ENCODE measurements around the gene KIF3C.
"Not testable (repeated sequence)": the region's sequence is repeated elsewhere in the genome, so short reads cannot be mapped to it uniquely, and the experiment has no call there.

Gene KIF3C

GRCh38 chr2:25982273-25982967, at the start of gene KIF3C:
Gene KIF3C, minus strand, starts transcription at chr2:25982497. Its CDS starts 580 bp downstream, at chr2:25981917.
- H3K4me3 ChIP-seq (ENCODE audit: low read depth, low read length): peak within 1 kb of the TSS; percentile 75

DNA sequence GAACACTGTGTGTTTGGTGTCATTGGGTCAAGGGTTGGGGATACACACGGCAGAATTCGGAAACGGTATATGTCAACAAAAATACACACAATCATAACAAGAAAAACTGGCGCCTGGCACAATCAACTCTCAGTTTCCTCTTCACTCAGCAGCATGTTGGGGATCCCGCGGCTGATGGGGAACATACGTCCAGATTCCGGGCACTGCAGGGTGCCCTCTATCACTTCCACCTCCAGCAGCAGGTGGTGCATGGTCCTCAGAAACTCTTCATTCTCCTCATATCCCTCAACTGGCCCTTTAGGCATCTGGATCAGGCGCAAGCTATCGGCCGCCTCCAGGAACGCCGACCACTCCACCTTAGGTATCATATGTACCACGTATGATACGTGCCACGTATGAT, 45.8 kb upstream of the KIF3C start:
- H3K4me3 ChIP-seq (ENCODE audit: low read depth, low read length); DNase-seq (ENCODE audit: low read depth): not testable (repeated sequence)

More at GRCh38 chr2:25982273-25982967, at the start of gene KIF3C:
- peak; percentile 20 for DNase-seq (ENCODE audit: low read depth)

GRCh38 chr2:26025509-26025908, 43.2 kb upstream of the KIF3C start:
- no peak for DNase-seq (ENCODE audit: low read depth)
- no peak overlapping the region for H3K4me3 ChIP-seq (ENCODE audit: low read depth, low read length)

GRCh38 chr2:26024260-26024659, 42.0 kb upstream of the KIF3C start:
- DNase-seq (ENCODE audit: low read depth): no peak
- H3K4me3 ChIP-seq (ENCODE audit: low read depth, low read length): no peak overlapping the region

DNA sequence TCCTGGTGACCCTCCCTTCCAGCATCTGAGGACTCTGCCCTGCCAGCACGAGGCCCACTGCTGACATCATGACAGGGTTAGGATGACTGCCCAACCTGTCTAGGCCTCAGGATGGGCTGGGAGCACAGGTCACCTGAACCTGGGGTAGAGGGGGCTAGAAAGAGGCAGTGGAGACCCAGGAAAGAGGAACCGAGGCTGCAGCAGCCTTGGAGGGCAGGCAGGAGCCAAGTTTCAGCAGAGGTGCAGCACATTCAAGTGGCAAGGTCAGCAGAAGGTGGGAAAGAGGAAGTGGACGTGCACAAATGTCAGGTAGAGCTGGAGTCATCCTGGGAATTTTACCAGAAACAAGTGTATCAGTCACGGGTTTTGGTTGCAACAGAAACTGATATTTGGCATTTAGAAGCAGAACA, 37.9 kb upstream of the KIF3C start:
- DNase-seq (ENCODE audit: low read depth): no peak

DNA sequence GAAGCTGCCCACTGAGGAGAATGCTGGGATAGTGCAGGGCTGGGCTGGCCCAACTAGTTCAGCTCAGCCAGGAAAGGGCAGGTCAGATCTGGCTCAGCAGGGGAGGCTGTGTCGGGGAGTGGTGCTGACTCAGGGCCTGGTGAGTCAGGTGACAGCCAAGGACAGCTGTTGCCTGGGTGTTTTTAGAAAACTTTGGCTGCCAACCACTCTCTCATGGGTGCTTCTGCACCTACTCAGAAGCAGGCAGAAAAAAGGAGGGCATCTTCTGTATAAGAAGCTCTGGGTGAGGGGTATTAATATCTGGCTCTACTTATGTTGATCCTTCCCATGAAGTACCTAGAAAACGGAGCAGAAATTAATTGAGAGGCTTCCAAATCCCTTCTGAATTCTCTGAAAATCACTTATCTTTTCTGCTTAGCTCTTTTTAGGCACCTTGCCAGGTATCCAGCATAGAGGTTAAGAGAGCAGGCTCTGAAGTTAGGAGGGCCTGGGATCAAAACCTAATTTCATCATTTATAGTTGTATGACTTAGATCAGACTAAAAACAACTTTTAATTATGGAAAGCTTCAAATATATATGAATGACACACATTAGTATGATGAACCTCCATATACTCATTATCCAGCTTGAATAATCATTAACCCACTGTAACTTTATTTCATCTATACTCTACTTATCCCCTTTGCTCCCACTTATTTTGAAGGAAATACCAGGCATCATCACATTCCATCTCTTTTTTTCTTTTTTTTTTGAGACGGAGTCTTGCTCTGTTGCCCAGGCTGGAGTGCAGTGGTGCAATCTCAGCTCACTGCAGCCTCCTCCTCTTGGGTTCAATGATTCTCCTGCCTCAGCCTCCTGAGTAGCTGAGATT, 36.1 kb upstream of the KIF3C start:
- peak; percentile 73 for DNase-seq (ENCODE audit: low read depth)
- H3K4me3 ChIP-seq (ENCODE audit: low read depth, low read length): no peak overlapping the region

More for the DNA sequence above, 37.9 kb upstream of the KIF3C start:
- H3K4me3 ChIP-seq (ENCODE audit: low read depth, low read length): no peak overlapping the region

DNA sequence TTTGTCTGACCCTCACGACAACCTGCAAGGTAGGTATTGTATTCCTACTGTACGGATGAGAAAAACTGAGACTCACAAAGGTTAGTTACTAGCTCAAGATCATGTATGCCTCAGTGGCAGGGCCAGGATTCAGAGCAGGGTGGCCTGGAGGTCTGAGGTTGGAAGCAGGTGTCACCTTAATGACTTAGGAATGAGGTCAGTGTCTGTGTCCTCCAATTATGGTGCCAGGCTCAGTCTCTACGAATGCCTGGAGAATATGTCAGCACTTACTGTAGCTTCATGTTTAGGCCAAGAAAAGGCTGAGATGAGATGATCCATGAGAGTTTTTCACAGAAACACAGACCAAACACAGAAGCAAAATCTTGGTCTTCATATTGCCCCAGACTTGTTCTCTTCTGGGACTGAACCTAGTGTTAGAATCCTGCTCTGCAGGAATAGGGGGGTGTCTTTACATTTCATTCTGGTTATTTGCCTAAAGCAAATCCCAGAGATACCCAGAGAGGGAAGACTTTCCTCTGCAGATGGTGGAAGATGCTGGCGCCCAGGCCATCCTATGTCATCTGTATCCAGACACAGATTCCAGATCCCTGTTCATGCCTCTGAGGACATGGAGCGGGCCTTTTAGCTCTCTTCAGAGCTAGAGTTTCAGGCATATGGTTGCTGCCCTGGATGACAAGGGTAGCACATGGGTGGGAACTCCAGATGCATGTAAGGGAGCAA, 35.3 kb upstream of the KIF3C start:
- no peak overlapping the region for H3K4me3 ChIP-seq (ENCODE audit: low read depth, low read length)
- DNase-seq (ENCODE audit: low read depth): no peak

DNA sequence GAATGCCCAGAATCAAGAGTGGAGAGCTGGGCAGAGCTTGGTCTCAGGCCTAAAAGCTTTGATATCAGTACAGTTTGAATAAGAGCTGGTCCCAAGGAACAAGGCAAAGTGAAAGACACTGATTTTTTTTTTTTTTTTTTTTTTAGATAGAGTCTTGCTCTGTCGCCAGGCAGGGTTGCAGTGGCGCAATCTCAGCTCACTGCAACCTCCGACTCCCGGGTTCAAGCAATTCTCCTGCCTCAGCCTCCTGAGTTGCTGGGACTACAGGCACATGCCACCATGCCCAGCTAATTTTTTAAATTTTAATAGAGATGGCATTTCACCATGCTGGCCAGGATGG, 34.4 kb upstream of the KIF3C start:
- not testable (repeated sequence) for DNase-seq (ENCODE audit: low read depth); H3K4me3 ChIP-seq (ENCODE audit: low read depth, low read length)

- H3K4me3 ChIP-seq (ENCODE audit: low read depth, low read length): no peak overlapping the region
- no peak for DNase-seq (ENCODE audit: low read depth)
These were observed 33.9 kb upstream of the KIF3C start for GRCh38 chr2:26016012-26016705.

GRCh38 chr2:26013668-26014067, 31.4 kb upstream of the KIF3C start:
- DNase-seq (ENCODE audit: low read depth): no peak
- no peak overlapping the region for H3K4me3 ChIP-seq (ENCODE audit: low read depth, low read length)

GRCh38 chr2:26011990-26012856, 29.9 kb upstream of the KIF3C start:
- H3K4me3 ChIP-seq (ENCODE audit: low read depth, low read length): no peak overlapping the region

DNA sequence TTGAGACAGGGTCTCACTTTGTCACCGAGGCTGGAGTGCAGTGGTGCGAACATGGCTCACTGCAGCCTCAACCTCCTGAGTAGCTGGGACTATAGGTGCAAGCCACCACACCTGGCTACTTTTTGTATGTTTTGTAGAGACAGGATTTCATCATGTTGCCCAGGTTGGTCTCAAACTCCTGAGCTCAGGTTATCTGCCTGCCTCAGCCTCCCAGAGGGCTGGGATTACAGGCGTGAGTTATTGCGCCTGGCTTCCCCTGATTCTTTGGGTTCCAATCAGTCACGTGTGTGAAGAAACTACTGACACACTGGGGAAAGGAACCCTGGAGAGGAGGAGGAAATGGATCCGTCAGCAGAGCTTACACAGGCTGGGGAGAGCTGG, 29.3 kb upstream of the KIF3C start:
- no peak overlapping the region for H3K4me3 ChIP-seq (ENCODE audit: low read depth, low read length)
- DNase-seq (ENCODE audit: low read depth): no peak

More at GRCh38 chr2:26011990-26012856, 29.9 kb upstream of the KIF3C start:
- DNase-seq (ENCODE audit: low read depth): no peak

DNA sequence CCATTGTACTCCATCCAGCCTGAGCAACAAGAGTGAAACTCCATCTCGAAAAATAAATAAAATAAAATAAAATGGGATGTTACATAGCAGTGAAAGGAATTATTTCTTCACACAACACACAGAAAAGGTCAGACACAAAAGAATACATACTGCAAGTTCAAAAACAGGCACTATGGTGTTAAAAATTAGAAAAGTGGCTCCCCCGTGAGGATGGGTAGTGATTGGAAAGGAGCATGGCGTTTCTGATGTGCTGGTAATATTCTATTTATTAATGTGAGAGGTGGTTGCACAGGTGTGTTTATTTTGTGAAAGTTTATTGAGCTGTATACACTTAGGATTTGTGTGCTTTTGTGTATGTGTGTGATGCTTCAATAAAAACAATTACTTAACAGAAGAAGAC, 28.6 kb upstream of the KIF3C start:
- DNase-seq (ENCODE audit: low read depth): no peak
- no peak overlapping the region for H3K4me3 ChIP-seq (ENCODE audit: low read depth, low read length)

DNA sequence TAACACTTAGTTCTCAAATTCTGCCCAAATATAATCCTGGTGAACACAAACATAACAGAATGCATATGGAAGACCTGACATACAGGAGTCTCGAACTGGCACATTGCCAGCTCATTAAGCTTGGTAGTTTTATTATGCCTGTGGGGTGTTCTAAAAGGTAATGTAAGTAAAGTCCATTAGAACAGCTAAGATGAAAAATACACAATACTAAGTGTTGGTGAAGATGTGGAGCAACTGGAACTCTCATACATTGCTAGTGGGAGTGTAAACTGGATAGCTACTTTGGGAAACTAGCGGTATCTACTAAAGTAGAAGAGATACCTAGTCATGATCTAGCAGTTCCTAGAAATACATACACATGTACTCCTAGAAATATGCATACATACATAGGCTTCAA, 27.3 kb upstream of the KIF3C start:
- no peak overlapping the region for H3K4me3 ChIP-seq (ENCODE audit: low read depth, low read length)
- no peak for DNase-seq (ENCODE audit: low read depth)

DNA sequence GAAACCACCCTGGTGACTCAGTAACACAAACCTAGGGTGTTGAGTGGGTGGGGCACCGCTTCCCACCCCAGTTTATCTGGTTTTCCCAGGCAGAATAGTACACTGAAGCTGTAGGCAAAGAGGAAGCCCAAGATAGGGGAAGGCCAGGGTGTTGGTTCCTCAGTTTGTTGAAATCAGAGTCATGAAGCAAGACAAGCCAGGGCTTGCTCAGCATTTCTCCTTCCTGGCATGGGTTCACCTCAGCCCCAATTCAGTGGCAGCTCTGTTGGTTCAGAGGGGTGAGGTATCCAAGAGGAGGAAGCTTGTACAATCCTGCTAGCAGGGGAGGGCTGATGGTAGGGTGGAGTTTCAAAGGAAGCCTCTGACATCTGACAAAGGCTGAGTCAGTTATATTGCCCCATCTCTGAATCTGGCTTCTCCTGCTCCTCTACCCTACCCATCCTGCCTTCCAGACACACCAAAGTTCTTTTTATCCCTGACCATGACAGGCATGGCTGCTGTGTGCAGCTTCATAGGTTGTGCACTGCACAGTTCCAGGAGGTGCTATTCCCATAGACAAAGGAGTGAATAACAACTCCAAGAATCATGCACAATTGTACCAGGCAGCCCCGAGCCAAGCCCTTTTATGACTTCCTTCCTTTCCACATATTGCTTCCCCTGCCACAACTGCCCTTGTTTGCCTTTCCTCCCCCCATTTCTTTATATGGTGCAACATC, 26.7 kb upstream of the KIF3C start:
- no peak overlapping the region for H3K4me3 ChIP-seq (ENCODE audit: low read depth, low read length)
- DNase-seq (ENCODE audit: low read depth): peak; percentile 88

- no peak overlapping the region for H3K4me3 ChIP-seq (ENCODE audit: low read depth, low read length)
- DNase-seq (ENCODE audit: low read depth): no peak
These were observed 25.8 kb upstream of the KIF3C start for GRCh38 chr2:26008095-26008494.

DNA sequence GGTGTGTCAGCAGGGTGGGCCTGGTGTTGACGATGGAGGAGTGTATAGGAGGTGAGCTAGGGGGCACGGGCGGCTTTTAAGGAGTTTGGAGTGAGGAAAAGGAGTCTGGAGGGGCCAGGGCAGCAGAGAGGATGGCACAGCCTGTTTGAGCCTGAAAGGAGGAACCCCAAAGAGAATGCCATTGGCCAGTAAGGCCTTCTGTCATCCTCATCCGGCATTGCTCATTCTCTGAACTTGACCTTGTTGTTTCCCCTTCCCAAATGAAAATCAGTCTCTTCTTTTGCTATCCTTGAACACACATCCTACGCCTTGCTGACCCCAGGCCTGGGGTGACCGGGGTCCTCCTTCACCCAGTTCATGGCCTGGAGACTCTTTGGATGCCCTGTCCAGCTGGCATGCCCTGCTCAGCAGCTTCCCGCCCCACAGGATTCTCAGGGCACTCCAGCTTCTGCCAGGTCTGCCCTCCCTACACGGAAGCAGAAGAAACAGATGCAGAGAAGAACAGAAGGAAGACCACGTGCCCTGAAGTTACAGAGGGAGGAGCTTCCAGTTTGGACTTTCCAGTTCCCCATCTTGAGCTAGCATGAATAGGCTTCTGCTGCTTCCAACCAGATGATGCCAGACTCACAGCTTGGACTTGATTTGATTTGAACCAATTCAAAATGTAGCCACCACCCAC, 20.5 kb upstream of the KIF3C start:
- DNase-seq (ENCODE audit: low read depth): no peak
- no peak overlapping the region for H3K4me3 ChIP-seq (ENCODE audit: low read depth, low read length)
